WI38 (cell line): ENCODE measurements around the gene EPHB2.

Experiments used
- H3K4me3 ChIP-seq: 2 replicates; pipeline ENCODE4 v1.5.1; 2011; ENCODE audit warnings: low read depth, mild to moderate bottlenecking, control low read depth, low read length
- TF ChIP-seq, protein P1 (sequence below): IDR thresholded peaks from 2 replicates; pipeline ENCODE4 v1.5.1; 2012; ENCODE audit warnings: low read depth, mild to moderate bottlenecking, control low read depth, low read length

The EPHB2 gene

GRCh38 chr1:22738522-22738921 lies 27.9 kb downstream of the EPHB2 start:
- no peak overlapping the region for H3K4me3 ChIP-seq
- TF ChIP-seq, protein P1, sequence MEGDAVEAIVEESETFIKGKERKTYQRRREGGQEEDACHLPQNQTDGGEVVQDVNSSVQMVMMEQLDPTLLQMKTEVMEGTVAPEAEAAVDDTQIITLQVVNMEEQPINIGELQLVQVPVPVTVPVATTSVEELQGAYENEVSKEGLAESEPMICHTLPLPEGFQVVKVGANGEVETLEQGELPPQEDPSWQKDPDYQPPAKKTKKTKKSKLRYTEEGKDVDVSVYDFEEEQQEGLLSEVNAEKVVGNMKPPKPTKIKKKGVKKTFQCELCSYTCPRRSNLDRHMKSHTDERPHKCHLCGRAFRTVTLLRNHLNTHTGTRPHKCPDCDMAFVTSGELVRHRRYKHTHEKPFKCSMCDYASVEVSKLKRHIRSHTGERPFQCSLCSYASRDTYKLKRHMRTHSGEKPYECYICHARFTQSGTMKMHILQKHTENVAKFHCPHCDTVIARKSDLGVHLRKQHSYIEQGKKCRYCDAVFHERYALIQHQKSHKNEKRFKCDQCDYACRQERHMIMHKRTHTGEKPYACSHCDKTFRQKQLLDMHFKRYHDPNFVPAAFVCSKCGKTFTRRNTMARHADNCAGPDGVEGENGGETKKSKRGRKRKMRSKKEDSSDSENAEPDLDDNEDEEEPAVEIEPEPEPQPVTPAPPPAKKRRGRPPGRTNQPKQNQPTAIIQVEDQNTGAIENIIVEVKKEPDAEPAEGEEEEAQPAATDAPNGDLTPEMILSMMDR = no peak

DNA sequence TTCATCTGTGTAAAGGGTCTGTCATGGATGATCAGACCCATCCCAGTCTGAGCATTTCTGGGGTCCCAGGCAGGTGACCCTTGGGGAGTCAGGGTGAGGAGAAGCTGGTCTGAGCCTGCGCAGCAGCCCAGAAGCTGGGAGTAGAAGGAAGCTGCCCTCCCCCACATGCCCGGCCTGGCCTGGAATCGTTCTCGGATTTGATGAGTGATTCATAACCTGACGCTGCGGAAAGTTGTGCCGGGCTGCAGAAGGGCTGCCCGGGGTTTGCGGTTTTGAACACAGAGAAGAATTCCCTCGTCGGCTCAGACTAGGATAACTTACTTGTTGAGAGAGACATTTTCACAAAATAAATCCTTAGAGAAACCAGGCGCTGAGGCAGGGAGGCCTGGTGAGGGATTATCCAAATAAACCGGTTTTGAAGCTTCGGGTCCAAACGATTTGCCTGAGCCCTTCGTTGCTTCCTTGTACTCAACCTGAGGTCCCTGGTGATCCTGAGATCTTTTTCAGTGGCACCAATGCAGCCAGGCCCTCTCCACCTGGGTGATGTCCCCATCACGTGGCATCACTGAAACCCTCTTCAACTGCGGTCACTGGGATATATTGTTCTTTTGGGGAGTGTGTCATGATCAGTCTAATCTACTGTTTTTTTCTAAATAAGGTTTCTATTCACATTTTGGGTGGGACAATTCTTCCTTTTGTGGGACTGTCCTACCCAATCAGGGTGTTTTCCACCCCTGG lies 29.2 kb downstream of the EPHB2 start:
- H3K4me3 ChIP-seq = 0 out of 2 replicates have a peak overlapping the region, but pooled peaks have one; percentile 10
- TF ChIP-seq, protein P1 = no peak

DNA sequence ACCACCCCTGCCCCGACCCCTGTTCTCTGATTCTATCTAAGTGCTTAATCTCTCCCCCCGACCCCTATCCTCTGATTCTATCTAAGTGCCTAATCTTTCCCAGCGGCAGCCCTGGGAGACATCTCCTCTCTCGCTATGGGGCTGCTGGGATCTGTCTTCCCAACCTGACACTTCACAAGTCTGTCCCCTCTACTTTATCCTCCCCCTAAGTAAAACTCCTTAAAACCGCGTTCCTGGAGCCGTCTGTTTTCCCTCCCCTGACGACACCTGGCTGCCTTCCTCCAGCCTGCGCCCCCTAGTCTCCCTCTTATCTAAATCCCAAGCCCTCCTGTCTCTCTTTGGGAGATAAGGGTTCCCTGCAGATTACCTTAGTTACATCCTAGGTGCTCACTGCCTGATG lies 30.5 kb downstream of the EPHB2 start:
- TF ChIP-seq, protein P1 = no peak
- H3K4me3 ChIP-seq = no peak overlapping the region

- no peak overlapping the region for H3K4me3 ChIP-seq
- TF ChIP-seq, protein P1 = no peak
Observed at GRCh38 chr1:22745669-22746585, 35.3 kb downstream of the EPHB2 start.

DNA sequence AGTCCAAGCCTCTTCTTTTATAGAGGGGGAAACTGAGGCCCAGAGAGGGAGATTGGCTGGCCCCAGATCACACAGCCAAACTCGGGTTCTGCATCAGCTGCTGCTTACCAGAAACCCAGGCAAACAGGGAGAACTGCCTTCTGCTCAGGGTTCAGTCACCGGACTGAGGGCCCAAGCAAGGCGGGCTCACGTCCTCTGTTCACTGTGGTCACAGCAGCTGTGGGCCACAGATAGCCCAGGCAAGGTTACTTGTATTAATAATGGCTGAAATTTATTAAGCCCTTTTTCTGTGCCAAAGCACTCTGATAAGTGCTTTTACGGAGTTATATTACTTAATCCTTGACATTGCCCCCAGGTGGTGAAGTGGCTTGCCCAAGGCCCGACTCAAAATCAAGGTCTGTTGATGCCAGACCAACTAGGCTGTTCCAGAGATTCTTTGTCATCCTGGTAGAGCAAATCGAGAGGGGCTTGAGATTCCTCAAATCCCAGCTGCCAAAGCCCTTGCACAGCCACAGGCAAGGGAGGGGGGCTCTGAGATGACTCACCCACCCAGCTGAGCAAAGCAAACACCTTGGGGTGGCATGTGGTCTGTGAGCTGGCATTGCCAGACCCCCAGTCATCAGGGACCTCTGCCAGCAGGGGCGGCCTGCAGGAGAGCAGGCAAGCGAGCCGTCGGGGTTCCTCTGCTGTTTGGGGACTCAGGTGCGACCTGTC lies 36.5 kb downstream of the EPHB2 start:
- H3K4me3 ChIP-seq = no peak overlapping the region
- TF ChIP-seq, protein P1 = no peak

GRCh38 chr1:22747735-22748073 lies 37.1 kb downstream of the EPHB2 start:
- TF ChIP-seq, protein P1 = no peak
- no peak overlapping the region for H3K4me3 ChIP-seq
